Measurements from ENCODE around the gene PIRT.
"Not testable (repeated sequence)": the region's sequence is repeated elsewhere in the genome, so short reads cannot be mapped to it uniquely, and the experiment has no call there.

PIRT gene
- total RNA-seq = 0 reads per million in 3 experiments

DNA sequence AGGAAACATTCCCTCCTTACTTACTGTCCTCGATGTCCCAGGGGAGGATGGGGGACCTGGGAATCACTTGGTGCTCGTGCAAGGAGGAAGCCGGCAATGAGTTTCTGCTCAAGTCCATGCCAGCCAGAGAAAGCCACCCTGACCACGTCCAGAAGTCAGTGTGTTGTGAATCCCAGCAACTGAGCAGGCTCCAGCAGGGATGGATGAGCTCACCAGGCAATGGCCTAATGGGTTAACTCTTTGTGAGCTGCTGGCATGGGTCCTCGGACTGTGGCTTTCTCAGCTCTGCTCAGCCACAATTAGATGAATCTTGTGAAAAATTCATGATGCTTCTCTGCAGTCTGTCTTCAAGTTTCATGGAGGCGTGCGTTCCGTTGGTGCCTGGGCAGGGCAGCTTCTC, at the start of gene PIRT:
Gene PIRT (minus strand): TSS at position 167 of the 400 bp plus-strand sequence. CDS start 12,442 bp downstream, outside the sequence.
- no peak for DNase-seq

DNA sequence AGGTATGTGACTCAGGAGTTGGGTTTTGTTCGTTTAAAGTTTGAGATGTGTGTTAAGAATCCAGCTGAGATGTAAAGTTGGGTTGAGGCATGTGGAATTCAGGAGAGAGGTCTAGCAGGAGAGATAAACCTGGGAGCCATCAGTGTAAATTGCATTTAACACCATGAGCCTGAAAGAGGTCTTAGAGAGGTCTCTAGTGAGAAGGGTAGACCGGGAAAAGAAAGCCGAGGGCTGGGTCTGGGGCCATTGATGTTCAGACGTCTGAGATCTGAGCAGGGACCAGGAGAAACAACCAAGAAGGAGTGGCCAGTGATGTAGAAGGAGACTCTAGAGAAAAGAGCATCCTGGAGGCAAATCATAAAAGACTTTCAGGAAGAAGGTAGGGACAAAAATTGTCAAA, 44.1 kb upstream of the PIRT start:
- no peak for DNase-seq

DNA sequence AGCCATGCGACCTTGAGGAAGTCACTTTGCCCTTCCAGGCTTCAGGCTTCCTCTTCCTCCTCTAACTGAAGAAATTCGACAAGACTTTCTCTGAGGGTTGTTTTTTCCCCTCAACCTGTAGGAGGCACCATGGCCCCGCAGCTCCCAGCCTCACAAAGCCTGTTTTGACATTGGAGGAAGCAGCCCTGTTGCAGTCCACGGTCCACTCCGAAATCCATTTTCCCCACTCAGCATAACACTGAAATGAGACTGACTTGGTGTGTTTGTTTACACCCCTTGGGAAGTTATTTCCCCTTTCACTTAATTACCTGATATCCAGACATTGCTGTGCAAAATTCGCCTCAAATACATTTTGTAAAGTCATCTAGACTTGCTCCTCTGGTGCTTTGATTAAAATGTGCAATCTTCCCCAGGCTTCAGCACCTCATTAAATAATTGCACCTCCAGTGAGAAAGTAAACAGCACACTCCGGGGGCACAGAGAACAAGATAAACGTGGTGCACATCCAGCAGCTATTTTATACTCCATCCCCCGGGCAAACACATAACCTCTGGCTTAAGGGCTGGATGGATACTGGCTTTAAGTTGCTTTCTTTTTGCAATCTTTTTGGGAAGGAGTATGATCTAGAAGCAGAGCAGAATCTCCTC, 41.4 kb upstream of the PIRT start:
- DNase-seq = no peak

DNA sequence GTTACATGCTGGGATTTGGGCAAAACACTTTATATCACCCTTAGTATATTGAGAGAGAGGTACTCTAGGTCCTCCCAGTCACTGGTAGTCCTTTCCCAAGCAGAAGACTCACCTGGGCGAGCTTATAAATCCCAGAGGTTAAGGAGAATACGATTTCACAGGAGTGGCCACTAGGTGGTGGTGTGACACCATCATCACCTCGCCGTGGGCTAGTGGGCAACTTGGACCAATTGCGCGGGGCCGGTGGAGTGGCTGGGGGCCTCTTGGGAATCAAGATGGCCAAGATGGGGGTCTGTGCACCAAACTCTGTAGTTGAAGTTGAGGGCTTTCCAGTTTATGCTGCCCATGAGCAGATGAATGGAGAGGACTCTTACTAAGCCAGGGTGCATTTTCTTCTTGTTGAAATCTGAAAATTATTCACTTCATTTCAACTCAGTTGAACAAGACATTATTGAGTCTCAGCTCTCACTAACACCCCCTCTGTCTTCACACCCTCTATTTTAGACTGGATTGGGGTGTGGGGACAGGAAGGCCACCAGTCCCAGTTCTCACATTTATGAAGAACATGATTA, 38.2 kb upstream of the PIRT start:
- no peak for DNase-seq

DNA sequence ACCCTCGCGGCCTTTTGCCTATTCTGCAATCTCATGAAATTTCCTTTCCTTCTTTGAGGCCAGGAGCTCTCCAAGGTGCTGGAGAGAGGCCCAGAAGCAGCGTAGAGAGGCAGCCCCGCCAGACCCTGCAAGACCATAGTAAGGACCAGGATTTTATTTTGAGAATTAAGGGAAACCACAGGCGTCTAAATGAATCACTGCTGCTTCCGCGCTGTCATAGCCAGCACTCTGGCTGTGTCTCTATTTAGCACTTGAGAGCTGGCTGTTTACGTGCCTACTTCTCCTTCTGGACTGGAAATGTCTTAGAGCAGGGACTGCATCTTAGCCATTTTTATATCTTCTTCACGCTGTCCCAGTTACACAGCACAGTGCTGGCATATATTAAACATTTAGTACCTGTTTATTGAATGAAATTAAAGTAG, 37.6 kb upstream of the PIRT start:
- no peak for DNase-seq

DNA sequence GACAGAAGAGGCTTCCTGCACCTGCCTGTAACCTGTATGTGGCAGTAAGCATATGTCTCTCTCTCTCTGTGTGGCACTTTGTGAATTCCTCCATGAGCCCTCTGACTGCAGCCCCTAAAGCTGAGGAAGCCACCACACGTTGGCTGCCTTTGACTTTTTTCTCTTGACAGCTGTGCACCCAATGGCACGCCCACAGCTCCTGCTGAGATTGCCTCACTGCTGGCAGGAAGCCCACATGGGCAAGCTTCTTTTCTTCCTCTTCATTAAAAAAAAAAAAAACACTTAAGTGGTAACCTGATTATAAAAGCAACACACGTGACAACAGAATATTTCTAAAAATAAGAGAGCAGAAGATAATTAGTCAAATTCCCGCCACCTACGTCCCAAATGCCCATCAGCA, 34.0 kb upstream of the PIRT start:
- no peak for DNase-seq

DNA sequence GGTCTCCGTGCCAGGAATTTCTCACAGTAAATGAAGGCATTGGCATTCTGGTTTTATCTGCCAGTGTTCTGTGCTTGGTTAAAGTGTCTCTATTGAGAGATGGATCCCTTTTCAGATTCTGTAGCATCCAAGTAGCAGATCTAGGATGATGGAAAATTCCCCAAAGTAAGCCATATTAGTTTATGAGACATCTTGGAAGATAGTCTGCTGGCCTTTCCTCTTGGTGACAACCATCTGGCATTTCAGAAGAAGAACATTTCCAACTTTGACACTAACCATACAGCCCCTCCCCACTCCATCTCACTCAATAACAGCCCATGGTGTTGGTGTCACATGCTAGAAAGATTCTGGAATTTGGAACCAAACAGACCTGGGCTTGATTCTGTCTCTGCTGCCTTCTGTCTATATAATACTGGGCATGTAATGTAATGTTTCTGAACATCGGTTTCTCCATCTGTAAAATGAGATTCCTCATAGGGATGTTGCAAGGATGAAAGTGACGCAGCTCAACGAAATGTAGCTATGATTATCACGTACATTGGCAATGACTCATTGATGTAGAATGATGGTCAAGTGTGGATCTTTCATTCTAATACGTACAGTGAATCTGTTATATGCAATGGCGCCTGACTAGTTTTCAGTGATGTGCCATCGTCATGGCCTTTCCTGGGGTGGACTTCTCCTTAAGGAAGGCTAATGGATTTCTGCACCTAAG, 32.6 kb upstream of the PIRT start:
- no peak for DNase-seq

DNA sequence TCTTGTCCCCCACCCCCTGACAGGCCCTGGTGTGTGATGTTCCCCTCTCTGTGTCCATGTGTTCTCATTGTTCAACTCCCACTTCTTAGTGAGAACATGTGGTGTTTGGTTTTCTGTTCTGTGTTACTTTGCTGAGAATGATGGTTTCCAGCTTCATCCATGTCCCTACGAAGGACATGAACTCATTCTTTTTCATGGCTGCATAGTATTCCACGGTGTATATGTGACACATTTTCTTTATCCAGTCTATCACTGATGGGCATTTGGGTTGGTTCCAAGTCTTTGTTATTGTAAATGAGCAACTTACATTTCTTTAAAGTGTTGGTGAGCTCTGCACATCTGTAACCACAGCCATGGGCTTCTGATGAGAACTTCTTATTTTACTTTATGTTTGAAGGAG, 30.9 kb upstream of the PIRT start:
- DNase-seq = not testable (repeated sequence)

DNA sequence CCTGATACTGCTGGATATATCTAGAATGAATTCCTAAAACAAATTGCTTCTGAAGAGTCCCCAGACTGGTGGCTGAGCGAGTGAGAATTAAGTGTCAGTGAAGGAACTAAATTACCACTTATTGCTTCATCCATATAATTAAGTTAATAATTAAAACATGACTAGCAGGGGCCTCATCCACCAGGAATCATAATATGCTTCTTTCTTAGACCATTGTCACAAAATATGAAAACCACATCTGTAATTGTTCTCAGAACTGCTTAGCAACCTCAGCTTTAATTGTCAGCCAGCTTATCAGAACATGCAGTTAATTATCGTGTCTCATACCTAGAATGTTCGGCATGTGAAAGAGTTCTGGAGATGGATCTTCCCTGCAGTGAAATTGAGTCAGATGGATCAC, 21.2 kb upstream of the PIRT start:
- DNase-seq = no peak

DNA sequence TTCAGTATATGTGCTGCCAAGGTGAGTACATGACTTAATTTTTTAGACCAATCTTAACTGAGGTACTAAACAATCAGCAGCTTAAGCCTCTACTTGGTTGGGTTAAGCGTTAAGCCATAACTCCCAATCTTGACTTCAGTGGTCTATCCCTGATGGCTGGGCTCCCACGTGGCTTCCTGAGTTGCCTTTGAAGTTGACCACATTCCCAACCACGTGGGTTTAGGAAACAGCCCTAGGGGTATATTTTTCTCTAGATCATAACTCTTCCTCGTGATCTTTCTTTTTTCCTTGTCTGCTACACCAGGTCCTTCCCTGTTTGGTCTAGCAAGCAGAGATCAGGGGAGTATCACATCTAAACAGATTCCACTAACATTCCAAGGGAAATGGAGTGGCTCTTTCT, 20.1 kb upstream of the PIRT start:
- no peak for DNase-seq

DNA sequence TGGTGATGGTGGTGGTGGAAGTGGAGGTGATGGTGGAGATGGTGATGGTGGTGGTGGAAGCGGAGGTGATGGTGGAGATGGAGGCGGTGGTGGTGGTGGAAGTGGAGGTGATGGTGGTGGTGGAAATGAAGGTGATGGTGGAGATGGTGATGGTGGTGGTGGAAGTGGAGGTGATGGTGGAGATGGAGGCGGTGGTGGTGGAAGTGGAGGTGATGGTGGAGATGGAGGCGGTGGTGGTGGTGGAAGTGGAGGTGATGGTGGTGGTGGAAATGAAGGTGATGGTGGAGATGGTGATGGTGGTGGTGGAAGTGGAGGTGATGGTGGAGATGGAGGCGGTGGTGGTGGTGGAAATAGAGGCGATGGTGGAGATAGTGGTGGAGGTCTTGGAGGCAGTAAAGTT, 8.7 kb upstream of the PIRT start:
- DNase-seq = not testable (repeated sequence)

DNA sequence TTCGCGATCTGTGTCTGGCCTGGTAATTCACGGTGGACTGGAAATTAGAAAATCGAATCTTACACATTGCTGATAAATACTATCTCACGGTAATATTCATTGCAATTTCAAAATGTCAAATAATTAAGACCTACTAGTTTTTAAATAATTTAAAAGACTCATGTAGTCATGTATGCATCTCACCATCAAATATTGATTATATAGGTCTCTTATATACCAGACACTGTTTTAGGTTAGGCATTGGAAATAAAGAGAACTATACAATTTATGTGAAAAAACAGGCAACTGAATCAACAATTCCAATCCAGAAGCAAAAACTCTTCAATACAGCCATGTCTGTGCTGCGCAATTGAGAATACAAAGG, 7.5 kb upstream of the PIRT start:
- DNase-seq = no peak

DNA sequence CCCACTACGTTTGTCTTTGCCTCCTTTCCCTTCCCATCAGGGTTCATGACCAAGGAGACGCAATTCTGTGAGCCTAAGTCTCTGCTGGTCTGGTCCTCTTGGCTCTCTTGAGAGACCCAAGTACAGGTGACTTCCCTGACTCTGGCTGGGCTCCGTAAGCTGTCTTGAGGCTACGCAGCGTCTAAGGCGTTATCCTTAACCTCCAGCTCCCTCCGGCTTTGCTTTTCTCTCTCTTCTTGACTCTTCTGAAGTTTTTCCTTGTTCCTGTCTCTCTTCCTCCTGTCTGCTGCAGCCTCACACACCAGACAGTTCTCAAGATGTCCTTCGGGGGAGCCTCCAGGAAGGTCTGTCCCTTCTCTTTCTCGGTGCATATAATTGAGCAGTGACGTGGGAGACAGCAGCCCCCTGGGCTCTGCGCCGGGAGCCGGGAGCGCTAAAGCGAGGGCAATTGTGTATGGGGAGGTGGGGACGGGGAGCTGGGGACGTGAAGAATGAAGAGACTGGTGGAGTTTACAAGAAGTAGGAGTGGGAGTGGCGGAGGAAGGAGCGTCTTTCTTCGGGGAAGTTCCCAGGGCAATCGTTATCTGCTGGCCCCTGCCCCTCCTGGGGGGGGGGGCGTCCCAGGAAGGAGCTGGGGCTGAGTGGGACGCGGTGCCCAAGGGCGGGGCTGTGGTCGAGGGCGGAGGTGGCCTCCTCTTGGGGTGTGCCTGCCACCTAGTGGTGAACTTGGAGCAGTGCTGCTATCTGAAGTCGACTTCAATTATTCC, 6.9 kb upstream of the PIRT start:
- peak; percentile 56 for DNase-seq

DNA sequence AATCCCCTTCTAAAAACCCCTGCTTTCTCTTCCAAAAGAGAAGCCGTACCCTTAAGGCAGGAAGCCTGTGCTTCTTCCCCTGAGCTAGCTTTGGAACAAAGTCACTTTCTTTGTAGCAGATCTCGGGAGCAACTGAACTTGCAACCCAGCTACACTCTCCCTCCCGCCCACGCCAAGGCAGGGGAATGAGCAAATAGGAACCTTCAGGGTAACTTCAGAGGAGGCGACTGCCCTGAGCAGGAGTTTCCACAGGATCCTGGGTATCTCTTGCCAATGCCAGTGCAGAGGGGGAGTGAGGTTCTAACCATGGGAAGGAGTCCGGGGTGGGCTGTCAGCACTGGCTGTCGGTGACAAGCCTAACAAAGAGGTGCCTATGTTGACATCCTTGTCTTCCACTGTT, 5.9 kb upstream of the PIRT start:
- DNase-seq = no peak

DNA sequence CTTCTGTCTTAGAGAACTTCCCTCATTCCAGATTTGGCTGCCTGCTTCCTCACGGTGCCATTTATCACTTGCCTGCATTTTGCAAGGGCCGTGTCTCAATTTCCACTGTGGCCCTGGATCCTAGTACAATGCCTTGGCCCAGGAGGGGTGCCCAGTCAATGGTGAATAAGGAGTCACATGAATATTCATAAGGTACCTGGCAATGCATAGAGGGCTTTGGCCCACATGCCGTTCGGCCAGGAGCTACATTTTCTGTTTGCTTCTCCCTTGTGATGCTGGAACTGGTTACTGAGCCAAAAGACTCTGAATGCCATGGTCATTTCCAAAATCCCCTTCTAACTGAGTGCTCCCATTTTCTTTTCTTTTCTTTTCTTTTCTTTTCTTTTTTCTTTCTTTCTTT, 4.8 kb upstream of the PIRT start:
- no peak for DNase-seq

DNA sequence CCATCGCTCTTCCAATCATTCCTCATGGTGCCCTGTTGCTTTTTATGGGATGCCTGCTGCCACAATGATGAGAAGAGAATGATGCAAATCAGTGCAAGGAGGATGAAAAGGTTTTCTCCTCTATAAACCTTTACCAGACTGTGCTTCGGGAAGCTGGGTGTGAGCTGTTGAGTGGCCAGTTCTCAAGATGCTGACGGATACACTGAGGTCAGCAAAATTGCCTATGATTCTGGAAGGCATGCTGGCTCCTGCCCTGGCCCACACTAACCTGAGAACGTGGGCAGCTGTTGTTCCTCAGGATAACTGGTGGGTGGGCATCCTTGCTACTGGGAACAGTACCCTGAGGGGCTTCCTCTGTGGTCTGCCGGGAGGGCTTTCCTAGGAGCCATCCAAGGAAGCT, 795 bp upstream of the PIRT start:
- DNase-seq = no peak

DNA sequence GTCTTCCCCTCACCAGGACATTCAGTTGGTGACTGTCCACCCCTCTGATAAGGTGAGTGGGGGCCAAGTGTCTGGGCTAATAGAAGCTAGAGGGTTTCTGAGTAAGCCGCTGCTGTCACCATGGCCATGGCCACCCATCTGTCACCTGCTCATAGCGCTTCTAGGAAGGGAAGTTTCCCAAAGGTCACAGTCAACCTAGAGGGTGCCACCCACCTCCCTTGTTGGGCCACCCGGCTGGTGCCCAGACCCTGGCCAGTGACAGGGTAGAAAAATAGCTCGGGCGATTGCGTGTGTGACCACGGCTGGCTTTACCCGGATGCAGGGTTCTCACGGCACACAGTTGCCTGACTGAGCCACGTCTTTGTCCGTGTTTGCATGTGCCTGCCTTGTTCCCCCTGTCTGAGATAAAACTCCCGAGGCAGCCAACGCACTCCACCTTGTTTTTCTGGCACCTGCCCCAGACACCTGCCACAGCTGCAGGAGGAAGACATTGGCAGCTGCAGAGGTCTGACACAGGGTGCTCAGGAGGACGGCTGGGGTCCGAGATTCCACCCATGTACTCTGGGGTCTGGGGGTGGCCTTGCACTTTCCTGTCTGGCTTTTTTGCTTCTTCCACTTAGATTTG, 809 bp downstream of the PIRT start:
- no peak for DNase-seq

DNA sequence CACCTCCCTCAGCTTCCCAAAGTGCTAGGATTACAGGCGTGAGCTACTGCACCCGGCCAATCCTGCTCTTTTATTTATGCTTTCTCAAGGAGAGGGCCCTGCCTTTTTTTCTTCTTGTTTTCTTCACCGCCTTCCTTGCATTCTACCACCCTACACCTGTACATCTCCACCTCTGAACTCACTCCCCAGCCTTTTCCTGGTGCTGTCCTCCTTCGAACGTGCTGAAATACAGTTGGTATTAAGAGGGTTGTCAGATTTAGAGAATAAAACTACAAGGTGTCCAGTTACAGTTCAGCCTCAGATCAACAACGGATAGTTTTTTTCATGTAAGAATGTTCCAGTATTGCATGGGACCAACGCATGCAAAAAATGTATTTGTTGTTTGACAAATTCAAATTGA, 1.7 kb downstream of the PIRT start:
- no peak for DNase-seq

DNA sequence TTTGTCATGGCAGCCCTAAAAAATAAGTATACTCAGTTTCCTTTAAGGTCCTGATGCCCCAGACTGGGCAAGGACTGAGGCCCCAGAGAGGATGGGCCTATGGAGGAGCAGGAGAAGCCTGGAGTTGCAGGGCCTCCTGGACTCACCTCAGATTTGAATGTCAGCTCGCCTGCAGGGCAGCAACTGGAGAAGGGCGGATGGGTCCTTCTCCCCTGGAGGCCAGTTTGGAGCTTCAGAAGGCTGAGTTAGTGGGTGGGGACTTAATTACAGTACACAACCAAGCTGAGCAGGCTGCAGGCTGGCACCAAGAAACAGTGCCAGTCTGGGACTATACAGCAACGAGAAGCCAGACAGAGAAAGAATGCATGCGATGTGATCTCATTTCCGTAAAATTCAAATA, 6.2 kb downstream of the PIRT start:
- no peak for DNase-seq

DNA sequence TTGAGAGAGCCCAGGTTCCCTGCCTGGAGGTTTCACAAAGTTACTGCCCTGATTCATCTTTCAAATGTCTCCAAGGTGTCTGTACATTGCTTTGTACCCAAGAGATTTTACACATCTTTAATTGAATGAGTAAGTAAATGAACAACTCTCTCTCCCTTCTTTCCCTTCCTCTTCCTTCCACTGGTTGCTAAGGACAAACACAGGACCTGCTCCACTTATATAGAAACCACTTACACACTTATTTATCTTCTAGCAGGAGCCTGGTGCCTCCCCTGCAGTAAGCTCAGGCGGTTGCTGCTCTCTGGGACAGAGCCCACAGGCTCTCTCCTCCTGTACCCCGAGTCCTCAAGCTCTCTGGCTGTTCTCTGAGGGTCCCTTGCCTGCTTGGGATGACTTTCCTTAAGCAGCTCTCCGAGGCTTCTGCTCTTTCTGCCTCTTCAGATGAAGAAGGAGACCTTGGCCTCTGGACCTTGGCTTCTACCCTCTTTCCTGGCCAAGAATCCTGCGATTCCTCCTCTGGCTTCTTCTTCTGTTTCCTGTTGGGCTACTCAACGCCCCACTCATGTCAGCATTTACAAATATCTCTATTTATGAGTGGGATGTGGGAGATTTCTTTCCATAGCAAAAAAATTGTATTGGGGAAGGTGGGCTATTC, 9.9 kb downstream of the PIRT start:
- no peak for DNase-seq

DNA sequence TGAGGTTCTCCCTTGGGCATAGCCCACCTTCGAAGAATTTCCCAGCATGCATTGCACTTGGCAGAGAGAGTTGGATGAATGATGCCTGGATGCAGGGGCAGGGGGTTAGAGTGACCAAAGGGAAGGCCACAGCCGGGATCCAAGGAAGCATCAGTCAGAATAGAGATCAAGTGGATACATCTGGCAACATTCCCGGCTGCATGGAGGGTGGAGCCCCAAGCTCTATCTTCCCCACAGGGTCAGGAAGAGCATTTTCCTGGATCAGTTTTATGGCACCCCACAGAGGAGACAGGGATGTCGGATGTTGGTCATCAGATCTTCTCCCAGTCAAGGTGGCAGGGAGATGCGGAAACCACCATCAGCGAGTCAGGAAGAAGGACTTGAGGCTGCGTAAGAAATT, 13.0 kb downstream of the PIRT start:
- DNase-seq = no peak

DNA sequence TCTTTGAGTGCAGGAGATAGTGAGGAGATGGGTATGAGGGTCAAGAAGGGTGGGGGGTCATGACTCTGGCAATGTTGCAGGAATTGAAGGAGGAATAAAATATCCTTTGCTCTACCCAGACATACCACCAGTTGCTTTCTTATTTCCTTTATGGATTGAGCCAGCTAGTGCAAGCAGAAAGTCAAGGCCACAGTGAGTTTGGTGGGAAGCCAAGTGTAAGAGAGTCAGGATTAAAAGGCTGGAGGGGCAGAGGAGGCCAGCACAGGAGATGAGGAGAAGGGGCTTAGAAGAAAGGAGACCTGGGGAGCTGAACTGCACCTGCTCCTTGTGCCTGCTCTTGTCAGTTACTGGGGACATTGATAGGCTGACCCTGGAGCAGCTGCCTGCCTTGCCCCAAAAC, 16.1 kb downstream of the PIRT start:
- no peak for DNase-seq

DNA sequence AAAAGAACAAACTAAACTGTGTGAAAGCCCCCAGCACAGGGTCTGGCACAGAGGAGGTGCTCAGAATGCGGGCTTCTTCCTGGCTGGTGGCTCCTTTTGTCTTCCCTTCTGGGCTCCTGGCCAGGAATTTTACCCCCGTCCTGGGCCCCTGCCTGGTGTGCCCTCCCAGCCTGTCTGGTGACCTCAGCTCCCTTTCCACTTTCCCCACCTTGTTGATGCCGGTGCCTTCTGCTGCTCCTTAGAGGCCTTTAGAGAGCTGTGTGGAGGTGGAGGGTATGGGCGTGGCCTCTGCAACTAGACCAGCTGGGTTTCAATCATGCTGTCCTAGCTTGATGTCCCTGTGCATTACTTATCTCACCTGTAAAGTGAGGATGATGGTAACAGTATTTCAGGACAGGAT, 16.8 kb downstream of the PIRT start:
- no peak for DNase-seq
